Stimulated activated naive CD8-positive, alpha-beta T cell treated with anti-CD3 and anti-CD28 coated beads, Interleukin-15, Interleukin-2, amounts not matched to agents 100 ng/mL and 50 ng/mL, for 24 hours (primary cell): Measurements from ENCODE around the gene GJC1.

Source experiments
- H3K27ac Mint-ChIP-seq: one replicate; pipeline ENCODE4 v1.8.0; 2021; ENCODE audit warnings: mild to moderate bottlenecking, mixed read lengths
- H3K27me3 Mint-ChIP-seq: one replicate; pipeline ENCODE4 v1.8.0; 2021; ENCODE audit warnings: mixed read lengths
- H3K36me3 Mint-ChIP-seq: one replicate; pipeline ENCODE4 v1.8.0; 2021; ENCODE audit warnings: low read depth, mixed read lengths
- H3K4me1 Mint-ChIP-seq: one replicate; pipeline ENCODE4 v1.8.0; 2021; ENCODE audit warnings: low read depth, mixed read lengths
- H3K4me3 Mint-ChIP-seq: one replicate; pipeline ENCODE4 v1.8.0; 2021; ENCODE audit warnings: mild to moderate bottlenecking, mixed read lengths
- H3K9me3 Mint-ChIP-seq: one replicate; pipeline ENCODE4 v1.8.0; 2021; ENCODE audit warnings: mixed read lengths

The GJC1 gene

DNA sequence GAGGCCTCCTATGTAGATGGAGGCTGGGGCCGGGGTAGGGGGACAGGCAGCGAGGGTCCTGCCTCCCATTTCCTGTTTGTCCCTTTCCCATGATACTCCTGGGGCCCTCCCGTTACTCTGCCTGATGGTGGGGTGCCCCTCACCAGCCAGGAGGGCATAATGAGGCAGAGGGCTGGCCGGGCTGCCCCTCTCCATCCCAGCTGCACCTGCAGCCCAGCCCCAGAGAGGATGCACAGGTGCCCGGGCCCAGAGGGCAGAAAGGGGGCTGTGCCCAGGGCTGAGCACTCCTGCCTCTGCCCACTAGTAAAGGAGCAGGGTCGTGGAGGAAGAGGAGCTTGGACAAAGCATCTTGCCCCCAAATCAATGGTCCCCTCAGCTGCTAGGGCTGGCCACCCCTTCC is 60.9 kb downstream of the GJC1 start:
- Mint-ChIP-seq H3K27me3 (peaks cover 3% of the 10 kb centered on the region), H3K4me1 (no peaks in the 10 kb centered on the region), H3K27ac (no peak overlapping the region), H3K9me3 (no peaks in the 10 kb centered on the region), H3K4me3 (no peak overlapping the region), H3K36me3 (no peaks in the 10 kb centered on the region)

- Mint-ChIP-seq H3K27ac (no peak overlapping the region), H3K4me1 (no peaks in the 10 kb centered on the region), H3K9me3 (no peaks in the 10 kb centered on the region), H3K36me3 (no peaks in the 10 kb centered on the region), H3K27me3 (peaks cover 3% of the 10 kb centered on the region), H3K4me3 (no peak overlapping the region)
Measured at GRCh38 chr17:44768505-44769142, 61.5 kb downstream of the GJC1 start.

GRCh38 chr17:44767493-44767892 is 62.6 kb downstream of the GJC1 start:
- Mint-ChIP-seq H3K4me3 (no peak overlapping the region), H3K27ac (no peak overlapping the region), H3K27me3 (peaks cover 5% of the 10 kb centered on the region), H3K36me3 (no peaks in the 10 kb centered on the region), H3K9me3 (no peaks in the 10 kb centered on the region), H3K4me1 (no peaks in the 10 kb centered on the region)

DNA sequence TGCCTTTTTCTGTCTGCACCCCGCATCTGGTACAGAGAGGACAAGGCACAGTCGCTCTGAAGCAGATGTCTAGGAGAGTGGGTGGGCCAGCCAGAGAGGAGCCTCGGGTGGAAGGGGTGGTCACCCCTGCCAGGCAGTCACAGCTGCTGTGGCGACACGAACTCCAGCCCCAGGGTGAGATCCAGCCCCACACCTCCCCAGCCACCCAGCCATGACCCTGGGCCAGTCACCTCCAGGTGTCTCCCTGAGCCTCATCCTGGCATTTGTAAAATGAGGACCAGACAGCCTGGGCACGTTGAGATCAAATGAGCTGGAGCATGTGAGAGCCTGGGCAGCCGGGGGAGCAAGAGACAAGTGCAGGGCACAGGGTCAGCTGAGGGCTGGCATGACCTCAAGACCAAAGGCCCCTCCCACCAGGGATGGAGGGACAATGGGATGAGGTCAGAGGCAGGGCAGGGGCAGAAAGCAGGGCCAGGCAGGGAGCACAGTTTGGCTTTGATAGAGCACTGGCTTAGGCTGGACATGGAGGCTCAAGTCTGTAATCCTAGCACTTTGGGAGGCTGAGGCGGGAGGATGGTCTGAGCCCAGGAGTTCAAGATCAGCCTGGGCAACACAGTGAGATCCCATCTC is 63.6 kb downstream of the GJC1 start:
- Mint-ChIP-seq H3K27me3 (peaks cover 6% of the 10 kb centered on the region), H3K36me3 (no peaks in the 10 kb centered on the region)

GRCh38 chr17:44765965-44766364 is 64.1 kb downstream of the GJC1 start:
- Mint-ChIP-seq H3K36me3 (no peaks in the 10 kb centered on the region), H3K27ac (no peak overlapping the region)

More for the DNA sequence above, 63.6 kb downstream of the GJC1 start:
- no peak overlapping the region for H3K27ac Mint-ChIP-seq
- no peaks in the 10 kb centered on the region for H3K9me3 Mint-ChIP-seq
- H3K4me3 Mint-ChIP-seq = no peak overlapping the region
- no peaks in the 10 kb centered on the region for H3K4me1 Mint-ChIP-seq

GRCh38 chr17:44763170-44763569 is 66.9 kb downstream of the GJC1 start:
- Mint-ChIP-seq H3K36me3 (no peaks in the 10 kb centered on the region), H3K27me3 (peaks cover 16% of the 10 kb centered on the region), H3K27ac (no peak overlapping the region)

More at GRCh38 chr17:44765965-44766364, 64.1 kb downstream of the GJC1 start:
- Mint-ChIP-seq H3K4me3 (no peak overlapping the region), H3K9me3 (no peaks in the 10 kb centered on the region), H3K27me3 (peaks cover 11% of the 10 kb centered on the region), H3K4me1 (no peaks in the 10 kb centered on the region)

DNA sequence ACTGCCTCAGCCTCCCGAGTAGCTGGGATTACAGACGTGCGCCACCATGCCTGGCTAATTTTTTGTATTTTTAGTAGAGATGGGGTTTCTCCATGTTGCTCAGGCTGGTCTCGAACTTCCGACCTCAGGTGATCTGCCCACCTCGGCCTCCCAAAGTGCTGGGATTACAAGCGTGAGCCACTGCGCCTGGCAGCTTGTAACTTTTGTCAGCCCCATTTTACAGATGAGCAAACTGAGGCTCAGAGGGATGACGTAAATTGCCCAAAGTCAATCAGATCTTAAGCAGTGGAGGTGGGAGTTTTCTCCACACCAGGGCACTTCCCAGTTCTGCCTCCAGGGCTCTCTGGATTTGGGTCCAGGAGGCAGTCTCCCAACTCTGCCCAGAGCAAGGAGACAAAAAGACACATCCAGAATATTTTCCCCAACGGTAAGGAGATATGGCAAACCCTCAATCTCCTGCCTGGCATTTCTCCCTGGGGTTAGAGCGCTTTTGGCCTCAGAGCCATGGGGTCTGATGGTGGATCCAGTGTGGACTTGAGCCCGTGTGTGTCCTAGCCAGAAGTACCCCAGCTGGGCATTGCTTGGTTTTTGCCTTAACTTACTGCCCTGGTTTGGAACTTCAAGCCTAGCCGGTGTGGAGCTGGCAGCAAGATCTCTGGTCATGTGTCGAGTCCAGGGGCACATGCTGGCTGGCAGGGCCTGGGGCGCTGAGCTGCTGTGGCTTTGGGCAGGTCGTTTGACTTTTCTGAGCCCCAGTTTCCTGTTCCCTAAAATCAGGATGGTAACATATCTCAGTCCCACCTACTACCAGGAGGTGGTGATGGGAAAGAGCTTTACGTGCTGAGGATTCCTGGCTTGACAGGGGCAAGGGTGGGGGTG is 67.9 kb downstream of the GJC1 start:
- Mint-ChIP-seq H3K4me3 (no peak overlapping the region), H3K27ac (no peak overlapping the region), H3K9me3 (no peaks in the 10 kb centered on the region), H3K4me1 (no peaks in the 10 kb centered on the region), H3K27me3 (peaks cover 25% of the 10 kb centered on the region), H3K36me3 (no peaks in the 10 kb centered on the region)

More at GRCh38 chr17:44763170-44763569, 66.9 kb downstream of the GJC1 start:
- H3K4me3 Mint-ChIP-seq = no peak overlapping the region
- H3K9me3 Mint-ChIP-seq = no peaks in the 10 kb centered on the region
- H3K4me1 Mint-ChIP-seq = no peaks in the 10 kb centered on the region

- no peaks in the 10 kb centered on the region for H3K36me3 Mint-ChIP-seq
- H3K27ac Mint-ChIP-seq = no peak overlapping the region
- peaks cover 29% of the 10 kb centered on the region for H3K27me3 Mint-ChIP-seq
- no peak overlapping the region for H3K4me3 Mint-ChIP-seq
- H3K9me3 Mint-ChIP-seq = no peaks in the 10 kb centered on the region
- H3K4me1 Mint-ChIP-seq = no peaks in the 10 kb centered on the region
Measured at GRCh38 chr17:44760474-44761308, 69.4 kb downstream of the GJC1 start.

GRCh38 chr17:44759916-44760243 is 70.2 kb downstream of the GJC1 start:
- H3K4me1 Mint-ChIP-seq = no peaks in the 10 kb centered on the region
- peaks cover 29% of the 10 kb centered on the region for H3K27me3 Mint-ChIP-seq
- no peak overlapping the region for H3K27ac Mint-ChIP-seq
- H3K36me3 Mint-ChIP-seq = no peaks in the 10 kb centered on the region
- H3K4me3 Mint-ChIP-seq = no peak overlapping the region
- H3K9me3 Mint-ChIP-seq = no peaks in the 10 kb centered on the region

- Mint-ChIP-seq H3K4me1 (no peaks in the 10 kb centered on the region), H3K27me3 (peaks cover 29% of the 10 kb centered on the region), H3K9me3 (no peaks in the 10 kb centered on the region), H3K4me3 (no peak overlapping the region), H3K36me3 (no peaks in the 10 kb centered on the region), H3K27ac (no peak overlapping the region)
Measured at GRCh38 chr17:44759086-44759915, 70.8 kb downstream of the GJC1 start.

GRCh38 chr17:44758414-44759085 is 71.5 kb downstream of the GJC1 start, which contains the start of gene ADAM11:
Gene ADAM11, plus strand, starts transcription at chr17:44758988. Its CDS starts 212 bp downstream, at chr17:44759200.
- Mint-ChIP-seq H3K36me3 (no peaks in the 10 kb centered on the region), H3K4me1 (no peaks in the 10 kb centered on the region)

DNA sequence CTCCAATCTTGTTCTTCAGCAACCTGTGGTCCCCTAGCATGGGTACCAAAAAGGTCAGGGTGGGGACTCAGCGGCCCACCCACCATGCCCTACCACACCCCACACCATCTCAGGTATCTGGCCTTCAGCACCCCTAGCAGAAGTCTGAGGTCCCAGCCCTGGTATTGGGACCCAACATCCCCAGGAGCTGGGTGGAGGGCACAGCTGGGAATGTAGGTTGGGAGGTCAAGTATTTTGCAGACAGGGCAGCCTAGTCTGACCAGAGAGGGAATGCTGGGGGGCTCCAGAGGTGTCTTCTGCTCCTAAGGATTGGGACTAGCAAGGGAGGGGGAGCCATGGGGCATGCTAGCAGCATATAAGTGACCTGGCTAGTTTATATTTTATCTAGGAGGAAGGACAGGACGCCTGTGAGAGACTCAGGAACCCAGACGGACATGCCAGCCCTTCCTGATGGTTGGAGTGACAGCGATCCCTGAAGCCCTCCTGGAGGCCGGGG is 72.1 kb downstream of the GJC1 start:
- Mint-ChIP-seq H3K4me3 (peak overlapping the region; percentile 48), H3K4me1 (no peaks in the 10 kb centered on the region), H3K27ac (no peak overlapping the region), H3K9me3 (no peaks in the 10 kb centered on the region), H3K36me3 (no peaks in the 10 kb centered on the region), H3K27me3 (peaks cover 29% of the 10 kb centered on the region)

More at GRCh38 chr17:44758414-44759085, 71.5 kb downstream of the GJC1 start, which contains the start of gene ADAM11:
- Mint-ChIP-seq H3K27ac (no peak within 1 kb of the TSS), H3K27me3 (peaks cover 29% of the 10 kb centered on the region), H3K4me3 (peak within 1 kb of the TSS; percentile 48), H3K9me3 (no peaks in the 10 kb centered on the region)
